OCI-LY3 (cell line): ENCODE data around the gene SHISA8.

ENCODE experiments used
- H2AFZ ChIP-seq: fragments of 200-600, 300-600 bp; shearing (Covaris generic); 2 replicates; pipeline ENCODE4 v1.6.0; 2014; ENCODE audit warnings: antibody characterized with exemption, low read depth, low read length
- H3K27ac ChIP-seq: fragments of 200-600, 300-600 bp; sonication (generic); 2 replicates; pipeline ENCODE4 v1.5.1; 2014; ENCODE audit warnings: mild to moderate bottlenecking, low read length, moderate library complexity, mixed read lengths
- H3K27me3 ChIP-seq: fragments of 200-600, 300-600 bp; sonication (generic); 2 replicates; pipeline ENCODE4 v1.6.1; 2014; ENCODE audit warnings: low read depth, low read length, mixed read lengths
- H3K36me3 ChIP-seq: fragments of 200-600, 300-600 bp; sonication (generic); replicated peaks from 2 replicates; pipeline ENCODE3; 2014; ENCODE audit warnings: low read depth, low read length, mixed read lengths
- H3K4me1 ChIP-seq: fragments of 300-600, 200-600 bp; sonication (generic); 2 replicates; pipeline ENCODE4 v1.6.1; 2014; ENCODE audit warnings: low read length, mixed read lengths
- H3K4me2 ChIP-seq: fragments of 200-600, 300-600 bp; sonication (generic); 2 replicates; pipeline ENCODE4 v1.6.1; 2014; ENCODE audit warnings: low read length, mixed read lengths
- H3K4me3 ChIP-seq: fragments of 300-600, 200-600 bp; sonication (generic); 2 replicates; pipeline ENCODE4 v1.5.1; 2014; ENCODE audit warnings: antibody characterized with exemption, mild to moderate bottlenecking, low read length, moderate library complexity
- H3K79me2 ChIP-seq: fragments of 300-600, 200-600 bp; shearing (Covaris generic); 2 replicates; pipeline ENCODE4 v1.6.1; 2014; ENCODE audit warnings: mild to moderate bottlenecking, low read length, mixed read lengths
- H3K9ac ChIP-seq: fragments of 300-600, 200-600 bp; shearing (Covaris generic); 2 replicates; pipeline ENCODE4 v1.6.0; 2014; ENCODE audit warnings: mild to moderate bottlenecking, low read length, moderate library complexity
- H3K9me3 ChIP-seq: fragments of 200-600, 300-600 bp; shearing (Covaris generic); 2 replicates; pipeline ENCODE4 v1.6.1; 2014; ENCODE audit warnings: low read length, mixed read lengths; ENCODE audit not compliant: insufficient read depth
- H4K20me1 ChIP-seq: fragments of 200-600, 300-600 bp; sonication (generic); 2 replicates; pipeline ENCODE4 v1.6.1; 2016; ENCODE audit warnings: low read length, mixed read lengths; ENCODE audit not compliant: insufficient read depth
- CTCF ChIP-seq: fragments of 200-600, 300-600 bp; sonication (generic); IDR thresholded peaks from 2 replicates; pipeline ENCODE4 v1.5.1; 2014; ENCODE audit warnings: antibody characterized with exemption, low read length, low read depth
- EZH2phosphoT487 ChIP-seq: fragments of 200-600 bp; shearing (Covaris generic); IDR thresholded peaks from 2 replicates; pipeline ENCODE4 v1.6.1; 2018; ENCODE audit warnings: antibody characterized with exemption, mixed run types, low read depth

SHISA8 gene

GRCh38 chr22:41915786-41916493, 1.1 kb upstream of the SHISA8 start:
- no peaks in the 10 kb centered on the region for H3K9me3 ChIP-seq
- H3K4me3 ChIP-seq = no peak overlapping the region
- H3K9ac ChIP-seq = no peak overlapping the region
- H3K27me3 ChIP-seq = peaks cover 15% of the 10 kb centered on the region; the same call in 1 of the 2 replicates
- H3K79me2 ChIP-seq = no peaks in the 10 kb centered on the region
- no peaks in the 10 kb centered on the region for H4K20me1 ChIP-seq
- H3K4me1 ChIP-seq = peaks cover 43% of the 10 kb centered on the region
- no peak for TF ChIP-seq EZH2phosphoT487
- TF ChIP-seq CTCF = no peak
- no peak overlapping the region for H3K4me2 ChIP-seq
- H2AFZ ChIP-seq = no peak overlapping the region
- no peaks in the 10 kb centered on the region for H3K36me3 ChIP-seq
- H3K27ac ChIP-seq = no peak overlapping the region

GRCh38 chr22:41914611-41915034, 251 bp downstream of the SHISA8 start:
- no peak overlapping the region for H3K4me3 ChIP-seq

GRCh38 chr22:41913842-41914534, 886 bp downstream of the SHISA8 start:
- Histone ChIP-seq H4K20me1 (no peaks in the 10 kb centered on the region), H3K9ac (no peak overlapping the region), H3K4me1 (peaks cover 23% of the 10 kb centered on the region), H3K4me2 (no peak overlapping the region), H3K79me2 (no peaks in the 10 kb centered on the region), H3K27ac (no peak overlapping the region), H3K9me3 (no peaks in the 10 kb centered on the region), H2AFZ (no peak overlapping the region), H3K4me3 (no peak overlapping the region), H3K27me3 (peaks cover 15% of the 10 kb centered on the region; the same call in 1 of the 2 replicates), H3K36me3 (no peaks in the 10 kb centered on the region)
- no peak for TF ChIP-seq EZH2phosphoT487
- TF ChIP-seq CTCF = no peak

More at GRCh38 chr22:41914611-41915034, 251 bp downstream of the SHISA8 start:
- H2AFZ ChIP-seq = no peak overlapping the region
- peaks cover 30% of the 10 kb centered on the region for H3K4me1 ChIP-seq
- H4K20me1 ChIP-seq = no peaks in the 10 kb centered on the region
- no peak overlapping the region for H3K4me2 ChIP-seq
- H3K36me3 ChIP-seq = no peaks in the 10 kb centered on the region
- H3K79me2 ChIP-seq = no peaks in the 10 kb centered on the region
- peaks cover 15% of the 10 kb centered on the region; the same call in 1 of the 2 replicates for H3K27me3 ChIP-seq
- no peak overlapping the region for H3K9ac ChIP-seq
- TF ChIP-seq EZH2phosphoT487 (no peak), CTCF (no peak)
- H3K27ac ChIP-seq = no peak overlapping the region
- H3K9me3 ChIP-seq = no peaks in the 10 kb centered on the region

- Histone ChIP-seq H3K27ac (no peak overlapping the region), H2AFZ (no peak overlapping the region), H3K36me3 (no peaks in the 10 kb centered on the region), H3K4me1 (peaks cover 15% of the 10 kb centered on the region), H3K4me2 (no peak overlapping the region), H3K27me3 (peaks cover 15% of the 10 kb centered on the region; the same call in 1 of the 2 replicates), H3K4me3 (no peak overlapping the region), H3K9ac (no peak overlapping the region), H3K79me2 (no peaks in the 10 kb centered on the region), H4K20me1 (no peaks in the 10 kb centered on the region), H3K9me3 (no peaks in the 10 kb centered on the region)
- no peak for TF ChIP-seq EZH2phosphoT487
Measured at GRCh38 chr22:41913040-41913719, 1.7 kb downstream of the SHISA8 start.
